Cerebellar nuclear complex (tissue), 1 donor: Measurements from ENCODE around the gene NGLY1.

Experiments
- DNase-seq, 2 experiments: peaks; one replicate each; lab custom pipeline; 2025; lab: John Stamatoyannopoulos, UW

Gene NGLY1

GRCh38 chr3:25782938-25783660 is at the start of gene NGLY1:
Gene NGLY1 (minus strand): TSS chr3:25783443. CDS start chr3:25783390, 53 bp downstream.
- DNase-seq = no peak

- DNase-seq = no peak
Observed at GRCh38 chr3:25831578-25831977, 48.3 kb upstream of the NGLY1 start.

- DNase-seq = peak in 1 of 2 experiments; percentile 18
Observed at GRCh38 chr3:25830373-25831280, 47.4 kb upstream of the NGLY1 start.

GRCh38 chr3:25826510-25826909 is 43.3 kb upstream of the NGLY1 start:
- DNase-seq = no peak

GRCh38 chr3:25823314-25823713 is 40.1 kb upstream of the NGLY1 start:
- DNase-seq = no peak

DNA sequence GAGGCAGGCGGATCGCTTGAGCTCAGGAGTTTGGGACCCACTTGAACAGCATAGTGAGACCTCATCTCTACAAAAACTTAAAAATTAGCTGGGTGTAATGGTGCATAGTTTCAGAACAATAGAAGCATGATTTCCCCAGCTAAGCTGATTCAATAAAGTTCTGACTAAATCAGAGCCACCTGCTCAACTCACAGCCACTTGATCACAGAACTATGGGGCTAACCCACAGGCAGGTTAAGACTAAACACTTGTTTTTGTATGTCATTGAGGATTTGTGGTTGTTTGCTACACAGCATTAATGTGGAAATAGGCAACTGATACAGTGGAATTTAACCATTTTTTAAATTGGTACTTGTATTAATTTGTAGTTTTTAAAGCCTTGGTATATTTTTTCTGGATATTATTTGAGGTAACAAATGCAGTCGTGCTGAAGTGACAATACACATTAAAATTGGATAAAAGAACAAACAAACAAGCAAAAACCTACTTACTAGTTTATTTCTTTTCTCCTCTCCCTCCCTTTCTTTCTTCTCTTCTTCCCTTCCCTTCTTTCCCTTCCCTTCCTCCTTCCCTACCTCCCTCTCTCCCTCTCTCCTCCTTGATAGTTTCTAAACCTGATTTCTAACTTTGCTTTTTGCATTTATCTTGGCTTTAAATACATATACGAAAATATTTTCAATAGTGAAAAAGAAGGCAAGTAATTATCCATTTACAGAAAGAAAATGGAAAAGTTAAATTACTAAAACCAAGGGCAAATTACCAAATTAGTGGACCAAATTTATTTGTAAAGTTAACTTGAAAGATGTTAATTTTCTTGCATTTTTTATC is 38.7 kb upstream of the NGLY1 start:
- DNase-seq = no peak

DNA sequence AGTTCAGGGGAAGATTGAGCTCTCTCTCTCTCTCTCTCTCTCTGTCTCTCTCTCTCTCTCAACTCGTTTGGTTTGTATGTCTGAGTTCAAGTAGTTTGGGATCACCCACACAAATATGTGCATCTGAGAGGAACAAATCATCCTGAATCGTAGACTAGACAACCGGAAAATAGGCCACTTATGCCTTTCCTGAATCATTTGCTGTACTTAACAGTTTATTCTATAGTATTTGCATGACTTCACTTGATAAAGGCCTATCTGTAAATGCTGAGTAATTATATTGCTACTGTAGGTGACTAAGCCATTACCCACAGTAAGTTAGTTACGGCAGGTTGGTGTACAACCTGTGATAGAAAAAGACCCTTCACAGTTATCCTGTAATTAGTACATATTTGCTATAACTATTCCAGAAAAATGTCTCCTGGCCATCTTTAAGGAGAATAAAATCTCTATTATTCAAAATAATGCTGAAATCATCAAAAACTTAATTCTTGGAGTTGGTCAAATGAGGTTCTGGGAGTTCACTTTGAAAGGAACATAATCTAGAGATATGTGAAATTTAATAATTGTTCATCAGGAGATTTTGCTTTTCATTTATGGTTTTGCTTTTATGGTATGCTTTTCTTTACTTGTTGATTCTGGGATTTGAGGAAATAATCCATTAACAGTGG is 37.7 kb upstream of the NGLY1 start:
- DNase-seq = no peak

- no peak for DNase-seq
Observed at GRCh38 chr3:25820366-25820765, 37.1 kb upstream of the NGLY1 start.

DNA sequence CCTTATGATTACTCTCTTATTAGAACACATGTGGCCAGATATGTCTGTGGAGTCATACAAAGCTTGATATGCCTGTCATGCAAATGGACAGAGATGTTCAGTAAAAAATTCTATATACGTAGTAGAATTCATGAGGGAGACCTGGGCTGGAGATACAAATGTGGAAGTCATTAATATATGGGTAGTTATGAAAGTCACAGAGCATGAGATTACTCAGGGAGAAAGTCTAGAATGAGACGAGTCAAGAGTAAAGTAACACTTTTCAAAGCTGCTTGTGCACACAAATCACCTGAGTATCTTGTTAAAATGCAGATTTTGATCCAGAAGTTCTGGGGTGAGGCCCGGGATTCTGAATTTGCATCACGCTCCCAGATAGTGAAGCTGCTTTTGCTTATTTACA is 35.1 kb upstream of the NGLY1 start:
- DNase-seq = no peak

GRCh38 chr3:25817638-25818037 is 34.4 kb upstream of the NGLY1 start:
- DNase-seq = no peak

GRCh38 chr3:25817107-25817506 is 33.9 kb upstream of the NGLY1 start:
- DNase-seq = no peak

DNA sequence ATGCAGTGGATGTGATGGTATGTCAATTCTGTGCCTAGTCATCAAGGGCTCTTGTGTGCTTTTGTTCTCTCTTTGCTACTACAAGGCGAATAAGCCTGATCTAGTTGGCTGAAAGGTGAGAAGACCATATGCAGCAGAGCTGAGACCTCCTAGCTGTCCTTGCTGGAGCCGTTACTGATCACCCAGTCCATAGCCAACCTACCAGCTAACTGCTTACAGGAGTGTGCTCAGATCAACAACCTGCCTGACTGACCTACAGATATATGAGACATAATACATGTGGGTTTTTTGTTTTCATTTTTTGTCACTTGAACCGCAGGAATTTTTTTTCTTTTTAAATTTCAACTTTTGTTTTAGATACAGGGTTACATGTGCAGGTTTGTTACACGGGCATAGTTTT is 29.4 kb upstream of the NGLY1 start:
- no peak for DNase-seq

DNA sequence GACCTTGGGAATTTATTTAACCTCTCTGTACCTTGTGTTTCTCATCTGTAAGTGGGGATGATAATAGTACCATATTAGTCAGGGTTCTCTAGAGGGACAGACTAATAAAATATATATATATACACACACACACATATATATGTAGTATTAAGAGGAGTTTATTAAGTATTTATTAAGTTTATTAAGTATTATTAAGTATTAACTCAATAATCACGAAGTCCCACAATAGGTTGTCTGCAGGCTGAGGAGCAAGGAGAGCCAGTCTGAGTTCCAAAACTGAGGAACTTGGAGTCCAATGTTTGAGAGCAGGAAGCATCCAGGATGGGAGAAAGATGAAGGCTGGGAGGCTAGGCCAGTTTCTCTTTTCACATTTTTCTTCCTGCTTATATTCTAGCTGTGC is 21.4 kb upstream of the NGLY1 start:
- DNase-seq = no peak

- no peak for DNase-seq
Observed at GRCh38 chr3:25803833-25804232, 20.6 kb upstream of the NGLY1 start.

DNA sequence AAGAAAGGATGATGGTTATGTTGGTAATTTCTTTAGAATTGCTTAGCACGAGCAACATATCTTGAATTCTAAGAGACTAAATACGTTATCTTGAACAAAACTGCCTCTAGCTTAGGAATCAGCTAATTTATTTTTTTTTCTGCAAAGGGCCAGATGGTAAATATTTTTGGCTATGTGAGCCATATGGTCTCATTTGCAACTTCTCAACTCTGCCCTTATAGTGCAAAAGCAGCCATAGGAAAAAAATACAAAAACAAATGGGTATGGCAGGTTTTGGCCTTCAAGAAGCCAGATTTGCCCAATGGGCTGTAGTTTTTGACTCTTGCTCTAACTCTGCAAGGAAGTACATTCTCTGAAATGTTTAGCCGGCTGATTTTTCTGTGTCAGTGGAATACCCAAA is 18.5 kb upstream of the NGLY1 start:
- DNase-seq = no peak

DNA sequence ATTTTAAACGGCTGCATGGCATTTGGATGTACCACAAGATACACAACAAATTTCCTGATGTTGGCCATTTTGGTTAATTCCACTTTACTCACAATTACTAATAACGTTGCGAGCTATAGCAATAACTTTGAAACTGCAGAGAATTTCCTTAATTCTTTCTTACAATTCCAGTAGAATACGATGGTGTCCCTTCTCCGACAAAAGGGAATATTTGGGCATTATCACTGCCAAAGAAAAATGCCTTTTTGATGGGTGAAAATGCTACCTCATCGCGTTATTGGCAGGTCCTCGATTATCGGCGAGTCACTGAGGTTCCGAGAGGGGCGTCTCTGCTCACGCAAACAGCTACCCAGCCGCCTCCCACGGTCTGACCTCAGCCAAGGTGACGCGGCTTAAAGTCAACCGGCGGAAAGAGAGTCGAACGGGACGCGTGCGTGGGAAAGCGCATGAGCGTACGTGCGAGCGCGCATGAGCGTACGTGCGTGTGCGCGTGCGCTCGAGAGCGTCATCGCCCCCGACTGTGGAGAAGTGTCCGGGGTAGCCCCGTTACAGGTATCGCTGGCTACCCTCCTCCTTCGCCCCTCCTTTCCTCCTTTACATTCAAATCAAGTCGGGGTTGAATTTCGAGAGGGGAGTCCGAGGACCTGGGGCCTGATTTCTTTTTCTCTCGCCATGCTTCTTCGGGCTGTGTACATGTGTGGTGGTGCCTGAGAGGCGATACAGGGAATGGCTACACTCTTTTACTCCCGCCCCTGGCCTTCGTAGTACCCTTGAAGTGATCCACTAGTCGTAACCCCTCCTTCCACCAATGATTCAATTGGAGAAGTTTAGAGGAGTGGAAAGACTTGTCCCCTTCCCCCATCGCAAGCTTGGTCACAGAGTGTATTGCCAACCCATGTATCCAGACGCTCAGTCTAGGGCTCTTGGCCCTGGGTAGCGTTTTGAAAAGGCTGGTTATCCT is 6.6 kb upstream of the NGLY1 start, which contains the start of gene OXSM:
TSS of gene OXSM (plus strand) at position 495 of the 961 bp plus-strand sequence. CDS start 931 bp downstream, outside the sequence.
- peak in 1 of 2 experiments; percentile 78 for DNase-seq

DNA sequence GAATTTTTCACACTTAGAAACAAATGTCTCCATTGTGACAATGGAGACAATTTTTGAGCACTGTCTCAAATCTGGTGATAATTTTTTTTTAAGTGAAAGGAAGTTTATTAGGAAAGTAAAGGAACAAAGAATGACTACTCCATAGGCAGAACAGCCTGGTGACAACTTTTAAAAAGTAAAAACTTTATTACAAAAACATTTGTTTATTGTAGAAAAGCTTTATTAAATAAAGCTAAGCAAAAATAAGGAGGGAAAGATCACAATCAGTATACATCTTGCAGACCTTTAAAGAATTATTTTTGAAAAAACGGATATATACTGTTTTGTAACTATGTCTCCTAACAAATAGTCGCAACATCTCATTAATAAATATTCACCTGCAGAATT is 6.0 kb upstream of the NGLY1 start:
- no peak for DNase-seq

GRCh38 chr3:25787689-25788088 is 4.4 kb upstream of the NGLY1 start:
- no peak for DNase-seq

DNA sequence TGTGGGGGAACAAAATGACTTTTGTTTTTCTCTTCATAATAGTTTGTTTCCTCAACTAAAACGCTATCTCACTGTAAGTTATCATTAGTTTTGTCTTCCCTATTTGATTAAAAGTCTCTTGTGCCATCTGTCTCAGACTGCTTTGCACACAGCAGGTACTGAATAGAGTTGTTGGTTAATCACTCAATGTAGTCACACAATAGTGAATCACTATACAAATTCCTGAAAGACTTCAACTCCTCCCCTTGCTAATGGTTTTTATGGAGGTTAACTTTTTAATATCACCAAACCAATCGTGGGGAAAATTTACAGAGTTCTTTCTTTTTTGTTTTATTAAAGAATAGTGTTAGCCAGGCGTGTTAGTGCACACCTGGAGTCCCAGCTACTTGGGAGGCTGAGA is 2.6 kb upstream of the NGLY1 start:
- DNase-seq = no peak

DNA sequence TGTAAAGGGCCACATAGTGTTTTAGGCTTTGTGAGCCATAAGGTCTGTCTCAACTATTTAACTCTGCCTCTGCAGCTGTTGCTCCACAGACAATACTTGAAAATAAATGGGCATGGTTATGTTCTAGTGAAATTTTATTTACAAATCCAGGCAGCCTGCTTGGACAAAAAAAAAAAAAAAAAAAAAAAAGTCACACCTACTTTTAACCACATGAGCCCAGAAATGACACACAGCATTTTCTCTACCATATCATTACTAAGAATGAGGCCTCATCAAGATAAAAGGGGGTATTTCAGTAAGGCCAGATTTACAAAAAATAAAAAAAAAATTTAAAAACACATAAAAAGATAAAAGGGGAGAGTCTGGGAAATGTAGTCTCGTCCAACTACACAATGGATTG is 1.7 kb upstream of the NGLY1 start:
- DNase-seq = no peak
